Left ventricle myocardium inferior (tissue), 1 donor: Measurements from ENCODE around the gene CHRNE. TPM values are rescaled to one million over a fixed set of nuclear protein-coding genes. Genes with fewer than 3 reads are reported as not detected.
"Not testable (repeated sequence)": the region's sequence is repeated elsewhere in the genome, so short reads cannot be mapped to it uniquely, and the experiment has no call there.

Experiments used
- DNase-seq: peaks from one replicate; pipeline ENCODE4 v3.0.0-alpha.2; 2020
- H3K27ac ChIP-seq: fragments of 200-600 bp; replicated peaks from 2 replicates; pipeline ENCODE4 v1.8.0; 2021
- H3K27me3 ChIP-seq: fragments of 200-600 bp; 2 replicates; pipeline ENCODE4 v1.8.0; 2021; ENCODE audit warnings: low read depth
- H3K36me3 ChIP-seq: fragments of 200-600 bp; 2 replicates; pipeline ENCODE4 v1.8.0; 2021
- H3K4me1 ChIP-seq: fragments of 200-600 bp; 2 replicates; pipeline ENCODE4 v1.8.0; 2021
- H3K4me3 ChIP-seq: fragments of 200-600 bp; 2 replicates; pipeline ENCODE4 v1.8.0; 2021; ENCODE audit warnings: mild to moderate bottlenecking, moderate library complexity
- H3K9me3 ChIP-seq: fragments of 200-600 bp; replicated peaks from 2 replicates; pipeline ENCODE4 v1.8.0; 2021
- CTCF ChIP-seq: fragments of 200-600 bp; IDR thresholded peaks from 2 replicates; pipeline ENCODE4 v1.8.0; 2021; ENCODE audit warnings: antibody characterized with exemption, mild to moderate bottlenecking, borderline replicate concordance
- intact Hi-C: fragments of 100-400 bp; cut with micrococcal nuclease; formaldehyde crosslinking; loops from one replicate; pipeline ENCODE4 v1.11.0; 2022
- total RNA-seq: library from RNA; stranded (reverse); fragmentation: NEBNext Ultra II Directional; extraction: Animal tissue kit (Norgen Biotek cat#: 25700); gene quantifications from one replicate; pipeline ENCODE4 v1.2.1, GENCODE V29; 2021
- donor health status: DM: no; HTN: yes; CAD: no; lungs with severe emphysema.

CHRNE gene
- total RNA-seq, 1 donor from 2014 or later, result 1.5 TPM

GRCh38 chr17:4933646-4934045, 30.7 kb upstream of the CHRNE start:
- no peak for TF ChIP-seq CTCF
- Histone ChIP-seq H3K9me3 (no peaks in the 10 kb centered on the region), H3K4me1 (peaks cover 24% of the 10 kb centered on the region), H3K36me3 (peaks cover 28% of the 10 kb centered on the region), H3K27ac (peak overlapping the region; percentile 51), H3K27me3 (no peaks in the 10 kb centered on the region), H3K4me3 (no peak overlapping the region)
- intact Hi-C loops, result no loop called here
- DNase-seq, result no peak

GRCh38 chr17:4932756-4933155, 29.9 kb upstream of the CHRNE start:
- TF ChIP-seq CTCF, result no peak

GRCh38 chr17:4931963-4932362, 29.1 kb upstream of the CHRNE start, which contains the start of gene GP1BA:
GP1BA (plus strand) TSS chr17:4932277; CDS start chr17:4932605, 328 bp downstream.
- no peaks in the 10 kb centered on the region for H3K9me3 ChIP-seq
- H3K27me3 ChIP-seq, result no peaks in the 10 kb centered on the region
- no peak within 1 kb of the TSS for H3K27ac ChIP-seq
- DNase-seq, result no peak
- intact Hi-C loops, result no loop called here
- peaks cover 11% of the 10 kb centered on the region for H3K36me3 ChIP-seq
- TF ChIP-seq CTCF, result no peak
- peaks cover 10% of the 10 kb centered on the region for H3K4me1 ChIP-seq
- no peak within 1 kb of the TSS for H3K4me3 ChIP-seq

More at GRCh38 chr17:4932756-4933155, 29.9 kb upstream of the CHRNE start:
- H3K9me3 ChIP-seq, result no peaks in the 10 kb centered on the region
- peaks cover 19% of the 10 kb centered on the region for H3K36me3 ChIP-seq
- H3K4me1 ChIP-seq, result peaks cover 15% of the 10 kb centered on the region
- H3K27ac ChIP-seq, result no peak overlapping the region
- H3K4me3 ChIP-seq, result no peak overlapping the region
- DNase-seq, result no peak
- no peaks in the 10 kb centered on the region for H3K27me3 ChIP-seq
- intact Hi-C loops, result no loop called here

- Histone ChIP-seq H3K4me3 (no peak overlapping the region), H3K27me3 (no peaks in the 10 kb centered on the region), H3K27ac (no peak overlapping the region), H3K9me3 (no peaks in the 10 kb centered on the region), H3K4me1 (peaks cover under 1% of the 10 kb centered on the region), H3K36me3 (no peaks in the 10 kb centered on the region)
- intact Hi-C loops, result no loop called here
- no peak for TF ChIP-seq CTCF
- DNase-seq, result no peak
Measured at GRCh38 chr17:4928881-4929280, 26.0 kb upstream of the CHRNE start.

GRCh38 chr17:4926577-4927335, 23.9 kb upstream of the CHRNE start:
- H3K4me3 ChIP-seq, H3K27ac ChIP-seq, H3K9me3 ChIP-seq, H3K36me3 ChIP-seq, H3K4me1 ChIP-seq, intact Hi-C loops, DNase-seq, H3K27me3 ChIP-seq: not testable (repeated sequence)

GRCh38 chr17:4921320-4921719, 18.4 kb upstream of the CHRNE start:
- no peak for TF ChIP-seq CTCF
- intact Hi-C loops, result no loop called here

More at GRCh38 chr17:4921320-4921719, 18.4 kb upstream of the CHRNE start:
- Histone ChIP-seq H3K4me3 (no peak overlapping the region), H3K27ac (no peak overlapping the region), H3K36me3 (no peaks in the 10 kb centered on the region), H3K27me3 (no peaks in the 10 kb centered on the region), H3K9me3 (no peaks in the 10 kb centered on the region), H3K4me1 (no peaks in the 10 kb centered on the region)
- DNase-seq, result no peak
